NCI-H2081 (cell line): ENCODE measurements around the gene FGGY.
"Not testable (repeated sequence)": the region's sequence is repeated elsewhere in the genome, so short reads cannot be mapped to it uniquely, and the experiment has no call there.

ENCODE experiments used
- DNase-seq, 2 experiments: peaks; one replicate each; lab custom pipeline; 2025; lab: John Stamatoyannopoulos, UW

Gene FGGY

DNA sequence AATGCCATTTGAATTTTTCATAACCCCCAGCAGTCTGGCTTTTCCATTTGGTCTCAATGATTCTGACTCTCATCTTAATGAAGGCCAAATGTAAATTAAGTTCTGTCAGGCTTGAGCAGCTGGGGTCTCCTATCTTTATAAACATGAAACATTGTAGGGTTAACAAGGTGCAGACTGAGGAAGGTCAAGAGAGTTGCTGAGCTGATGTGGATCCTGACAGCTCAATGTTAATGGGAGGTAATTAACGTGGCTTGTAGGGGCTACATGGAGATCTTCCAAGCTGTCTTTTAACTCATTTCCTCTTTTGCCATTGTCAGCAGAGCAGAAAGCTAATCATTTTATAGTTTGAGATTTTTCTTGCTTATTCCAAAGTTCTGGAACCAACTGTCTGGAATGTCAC lies 55.2 kb downstream of the FGGY start:
- DNase-seq = no peak

DNA sequence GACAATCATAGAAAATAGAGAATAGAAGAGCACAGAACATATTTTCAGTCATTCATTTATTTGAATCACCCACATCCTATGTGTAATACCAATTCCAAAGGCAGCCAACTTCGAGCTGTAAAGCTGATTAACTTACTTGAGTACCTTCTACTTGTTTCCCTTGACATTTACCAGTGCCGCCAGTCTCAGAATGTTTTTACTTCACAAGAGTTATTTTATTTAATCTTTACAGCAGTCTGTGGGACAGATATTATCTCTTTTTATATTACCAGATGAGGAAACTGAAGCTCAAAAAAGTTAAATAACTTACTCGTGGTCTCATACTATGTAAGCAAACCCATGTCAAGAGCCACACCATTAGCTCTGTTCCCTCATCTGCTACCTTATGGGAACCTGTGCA lies 56.6 kb downstream of the FGGY start:
- no peak for DNase-seq

DNA sequence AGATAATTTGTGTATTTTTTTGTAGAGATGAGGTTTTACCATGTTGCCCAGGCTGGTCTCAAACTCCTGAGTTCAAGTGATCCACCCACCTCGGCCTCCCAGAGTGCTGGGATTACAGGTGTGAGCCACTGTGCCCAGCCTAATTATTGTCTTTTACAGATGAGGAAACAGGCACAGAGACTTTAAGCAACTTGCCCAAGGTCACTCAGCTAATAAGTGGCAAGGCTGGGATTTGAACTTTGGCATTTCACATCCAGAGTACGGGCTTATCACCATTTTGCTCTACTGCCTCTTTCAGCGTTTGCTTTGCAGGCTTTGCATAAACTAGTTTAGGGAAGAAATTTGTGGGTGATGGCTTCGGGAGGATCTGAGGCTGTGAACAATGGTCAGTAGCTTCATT lies 57.3 kb downstream of the FGGY start:
- DNase-seq = not testable (repeated sequence)

DNA sequence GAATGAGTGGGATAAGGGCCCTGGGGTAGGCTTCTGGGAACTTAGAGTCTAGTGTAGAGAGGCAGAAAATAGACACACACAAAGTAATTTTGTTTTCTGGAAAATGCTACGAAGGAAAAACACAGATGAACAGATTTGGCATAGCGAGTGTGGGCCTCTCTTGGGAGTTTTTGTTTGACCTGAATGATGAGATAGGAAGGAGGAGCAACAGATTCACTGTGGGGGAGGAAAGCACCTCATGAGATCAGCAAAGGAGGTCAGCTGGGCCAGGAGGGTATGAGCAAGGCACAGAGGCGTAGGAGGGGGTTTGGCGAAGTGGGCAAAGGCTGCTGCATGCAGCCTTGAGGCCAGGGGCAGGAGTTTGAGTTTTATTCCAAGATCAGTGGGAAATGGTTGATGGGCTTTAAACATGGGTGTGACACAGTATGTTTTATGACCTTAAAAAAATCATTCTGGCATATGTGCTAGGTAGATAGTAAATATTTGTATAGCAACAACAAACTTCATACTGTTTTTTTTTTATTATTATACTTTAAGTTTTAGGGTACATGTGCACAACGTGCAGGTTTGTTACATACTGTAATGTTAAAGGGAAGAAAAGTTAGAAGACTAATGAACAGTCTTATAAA lies 57.9 kb downstream of the FGGY start:
- DNase-seq = no peak

DNA sequence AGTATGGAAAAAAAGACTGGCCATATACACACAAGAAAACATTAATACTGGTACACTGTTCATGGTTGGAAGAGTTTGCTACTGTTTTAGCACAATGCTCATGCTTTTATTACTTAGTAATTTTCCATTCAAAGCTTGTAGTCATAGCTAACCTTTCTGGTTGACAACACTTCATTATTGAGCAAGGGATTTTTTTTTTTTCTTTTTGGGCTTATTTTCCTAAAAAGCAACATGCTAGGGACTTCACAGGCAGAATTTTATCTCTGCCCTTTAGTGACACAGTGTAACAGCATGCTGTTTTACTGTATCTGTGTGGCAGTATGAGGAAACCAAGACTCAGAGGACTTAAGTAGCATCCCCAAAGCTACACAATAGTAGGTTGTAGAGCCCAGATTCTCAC lies 58.5 kb downstream of the FGGY start:
- no peak for DNase-seq

DNA sequence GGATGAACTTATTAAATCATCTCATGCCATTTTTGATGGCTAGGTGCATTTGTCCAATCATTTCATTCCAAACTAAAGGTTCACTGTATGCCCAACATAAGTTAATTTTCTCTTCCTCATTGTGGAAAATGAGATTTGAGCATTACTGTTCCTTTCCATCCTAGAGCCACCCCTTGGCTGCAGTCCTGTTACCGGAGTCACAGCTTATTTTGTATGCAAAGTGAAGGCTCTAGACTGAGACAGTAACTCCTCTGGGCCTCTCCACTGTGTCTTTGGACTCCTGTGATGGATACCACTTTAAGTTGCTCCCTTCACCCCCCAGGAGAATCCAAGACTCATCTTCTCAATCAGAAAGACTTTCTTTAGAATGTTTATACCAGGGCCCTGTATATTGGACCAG lies 59.7 kb downstream of the FGGY start:
- DNase-seq = no peak

- no peak for DNase-seq
These were observed 60.9 kb downstream of the FGGY start for GRCh38 chr1:59357645-59358320.

GRCh38 chr1:59359325-59359724 lies 62.4 kb downstream of the FGGY start:
- no peak for DNase-seq

GRCh38 chr1:59360170-59360569 lies 63.3 kb downstream of the FGGY start:
- no peak for DNase-seq

DNA sequence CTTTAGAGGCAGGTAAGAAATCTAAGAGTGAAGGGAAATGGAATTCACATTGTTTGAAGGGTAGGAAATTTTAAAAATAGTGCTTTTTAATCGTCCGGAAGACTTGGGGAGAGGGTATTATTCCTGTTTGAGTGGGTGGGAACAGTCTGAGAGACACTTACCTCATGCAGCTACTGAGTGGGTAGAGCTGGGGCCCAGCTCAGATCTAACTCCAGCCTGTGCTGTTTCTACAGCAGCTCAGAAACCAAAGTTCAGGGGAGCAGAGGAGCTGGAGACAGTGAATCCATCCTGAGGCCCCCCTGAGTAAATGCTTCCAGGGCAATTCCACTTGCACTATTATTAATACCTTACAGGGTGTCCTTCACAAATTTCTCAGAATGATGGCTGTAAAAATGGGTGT lies 63.8 kb downstream of the FGGY start:
- DNase-seq = no peak

DNA sequence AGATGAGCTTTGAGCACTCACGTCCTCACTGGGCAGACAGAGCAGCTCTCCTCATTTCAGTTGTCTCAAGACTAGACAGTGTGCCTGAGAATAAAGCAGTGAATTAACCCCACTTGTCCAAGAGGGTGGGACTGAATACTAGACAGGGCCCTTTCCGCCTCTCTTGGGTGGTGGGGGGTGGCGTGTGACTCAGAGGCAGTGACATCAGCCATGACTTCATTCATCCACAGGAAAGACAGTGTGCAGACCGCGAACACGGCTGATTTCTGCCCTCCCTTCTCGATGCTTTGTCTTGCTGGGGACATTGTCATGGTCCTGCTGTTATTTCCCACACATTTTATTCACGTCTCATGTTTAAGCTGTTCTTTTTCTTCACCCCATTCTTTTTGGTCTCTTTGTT lies 64.9 kb downstream of the FGGY start:
- no peak for DNase-seq

DNA sequence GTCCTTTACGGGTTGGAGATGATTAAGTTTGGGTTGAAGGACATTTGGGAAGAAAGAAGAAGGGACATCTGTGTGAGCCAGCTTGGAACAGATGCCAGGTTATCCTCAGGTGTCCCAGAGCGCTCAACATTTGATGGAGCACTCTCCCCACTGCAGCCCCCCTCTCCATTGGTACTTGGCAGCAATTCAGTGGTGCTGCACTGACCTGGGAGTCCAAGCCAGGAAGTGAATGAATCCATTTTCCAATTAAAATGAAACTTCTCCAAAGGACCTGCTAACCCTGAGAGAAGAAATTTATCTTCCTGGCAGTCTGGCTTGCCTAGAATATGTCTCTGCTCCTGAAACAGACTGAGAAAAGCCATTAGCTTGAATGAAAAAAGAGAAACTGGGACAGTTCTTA lies 67.1 kb downstream of the FGGY start:
- no peak for DNase-seq

DNA sequence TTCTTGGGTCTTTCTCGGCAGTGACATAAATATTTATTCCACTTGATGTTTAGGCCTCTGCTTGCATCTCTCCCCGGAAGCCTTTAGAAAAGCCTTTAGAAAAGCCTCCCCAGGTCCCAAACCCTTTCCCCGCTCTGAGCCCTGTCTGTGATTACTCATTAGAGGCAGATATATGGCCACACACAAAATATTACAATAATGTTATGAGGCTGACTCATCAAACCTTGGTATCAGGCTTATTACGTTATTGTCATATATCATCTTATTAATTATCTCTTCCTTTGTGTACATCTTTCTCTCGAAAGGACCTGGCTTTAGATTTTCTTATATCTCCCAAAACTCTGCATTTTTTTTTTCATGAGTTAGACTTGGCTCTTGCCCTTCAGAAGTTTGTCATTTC lies 69.5 kb downstream of the FGGY start:
- no peak for DNase-seq

DNA sequence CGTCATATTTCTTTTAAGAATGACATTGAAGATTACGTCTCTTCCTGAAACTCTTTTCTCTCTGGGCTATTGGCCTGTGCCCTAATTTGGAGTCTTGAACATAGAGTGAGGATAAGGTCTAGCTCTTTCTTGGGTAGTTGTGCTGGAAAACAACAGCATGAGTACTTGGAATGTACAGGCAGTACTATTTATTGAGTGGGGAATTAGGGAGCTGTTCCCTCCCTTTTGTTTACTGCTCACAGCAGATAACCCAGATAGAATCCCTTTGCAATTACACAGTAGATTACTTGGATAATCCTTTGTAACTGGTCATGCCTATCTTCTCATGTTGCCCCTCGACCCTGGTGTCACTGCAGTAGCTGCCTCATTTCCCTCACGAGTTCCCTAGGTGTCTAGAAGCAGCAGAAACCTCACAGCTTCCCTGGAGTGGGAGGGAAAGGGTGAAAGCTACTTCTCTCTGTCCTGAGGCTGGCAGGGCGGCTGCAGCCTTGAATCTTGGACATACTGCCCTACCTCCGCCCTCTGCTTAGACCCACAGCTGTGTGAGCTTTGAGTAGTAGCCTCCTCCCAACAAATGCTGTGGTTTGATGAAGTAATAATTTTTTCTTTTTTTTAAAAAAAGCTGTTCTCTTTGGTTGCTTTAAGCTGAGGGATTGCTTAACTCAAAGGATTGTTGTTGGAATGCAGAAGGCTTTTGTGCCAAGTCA lies 70.6 kb downstream of the FGGY start:
- no peak for DNase-seq

- DNase-seq = no peak
These were observed 71.2 kb downstream of the FGGY start for GRCh38 chr1:59368008-59368670.

- no peak for DNase-seq
These were observed 78.7 kb downstream of the FGGY start for GRCh38 chr1:59375321-59376220.

GRCh38 chr1:59377350-59377904 lies 80.5 kb downstream of the FGGY start:
- no peak for DNase-seq

- no peak for DNase-seq
These were observed 81.9 kb downstream of the FGGY start for GRCh38 chr1:59378621-59379370.

DNA sequence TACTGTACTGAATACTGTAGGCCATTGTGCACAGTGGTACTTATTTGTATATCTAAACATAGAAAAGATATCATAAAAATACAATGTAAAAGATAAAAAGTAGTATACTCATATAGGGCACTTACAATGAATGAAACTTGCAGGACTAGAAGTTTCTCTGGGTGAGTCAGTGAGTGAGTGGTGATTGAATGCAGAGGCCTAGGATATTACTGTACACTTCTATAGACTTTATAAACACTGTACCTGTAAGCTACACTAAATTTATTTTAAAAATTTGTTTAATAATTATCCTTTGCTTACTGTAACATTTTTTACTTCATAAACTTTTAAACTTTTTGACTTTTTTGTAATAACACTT lies 82.5 kb downstream of the FGGY start:
- DNase-seq = no peak

- no peak for DNase-seq
These were observed 87.1 kb downstream of the FGGY start for GRCh38 chr1:59383963-59384362.

DNA sequence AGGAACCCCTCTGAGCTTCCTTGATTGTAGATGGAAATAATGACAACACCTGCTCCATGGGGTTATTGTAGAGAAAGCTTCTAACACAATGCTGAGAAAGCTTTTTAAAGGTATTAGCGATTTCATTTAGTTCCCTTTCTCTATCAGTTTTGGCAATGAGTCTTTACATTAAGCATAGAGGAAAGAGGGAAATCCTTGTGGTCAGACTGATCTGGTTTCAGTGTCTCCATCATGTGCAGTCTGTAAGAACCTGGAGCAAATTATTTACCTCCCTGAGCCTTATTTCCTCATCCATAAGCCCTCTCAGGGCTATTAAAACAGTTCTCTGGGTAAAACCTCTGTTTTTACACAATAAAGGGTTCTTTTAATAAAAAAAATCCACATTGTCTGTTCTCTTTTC lies 87.5 kb downstream of the FGGY start:
- DNase-seq = peak; percentile 1 to 25
